ENCODE results near the gene MTMR11. TPM values are rescaled to one million over a fixed set of nuclear protein-coding genes. Genes with fewer than 3 reads are reported as not detected.

MTMR11 gene
- total and polyA plus RNA-seq, 2 experiments from 2014 or later: 2.4 to 3.6 TPM

GRCh38 chr1:149915429-149916192 lies 21.1 kb downstream of the MTMR11 start (continued):
- TF ChIP-seq CTCF (conservative IDR thresholded peaks at IDR 0.05; ENCODE audit: low read depth in 2 of 2) (no peak), ZNF114 (CRISPR knock-in tag; IDR thresholded peaks at IDR 0.05) (no peak), CREB1 (CRISPR knock-in tag; IDR thresholded peaks at IDR 0.05; ENCODE audit: low read depth) (no peak)

- Mint-ChIP-seq H3K27ac (no peak overlapping the region), H3K4me3 (no peak overlapping the region; the same call in 2 of the 3 replicates), H3K4me1 (peaks cover 31% of the 10 kb centered on the region), H3K9me3 (no peaks in the 10 kb centered on the region), H3K27me3 (ENCODE audit: insufficient read depth, low read depth, poor library complexity) (peaks cover 15% of the 10 kb centered on the region), H3K36me3 (ENCODE audit: low read depth) (peaks cover 28% of the 10 kb centered on the region)
- Histone ChIP-seq H4K20me1 (replicated peaks; ENCODE audit: insufficient read depth) (peaks cover 3% of the 10 kb centered on the region; the same call in 1 of the 2 replicates), H3K27me3 (ENCODE audit: insufficient read depth) (no peaks in the 10 kb centered on the region), H3K4me3 (no peak overlapping the region), H3K79me2 (replicated peaks; ENCODE audit: insufficient read depth) (peaks cover 16% of the 10 kb centered on the region), H3K9me2 (ENCODE audit: insufficient read depth) (no peaks in the 10 kb centered on the region), H3K27ac (ENCODE audit: low read depth) (no peak overlapping the region), H2AFZ (no peak overlapping the region), H3K36me3 (ENCODE audit: insufficient read depth) (no peaks in the 10 kb centered on the region; the same call in 1 of the 2 replicates), H3F3A (replicated peaks; ENCODE audit: low read depth) (0 out of 2 replicates have a peak, but pooled peaks cover 3% of the 10 kb centered on the region), H3K4me1 (ENCODE audit: insufficient read depth) (peaks cover 20% of the 10 kb centered on the region), H3K4me2 (no peak overlapping the region)
- TF ChIP-seq NANOG (IDR thresholded peaks at IDR 0.05; ENCODE audit: borderline replicate concordance) (no peak), CTCF (conservative IDR thresholded peaks at IDR 0.05; ENCODE audit: low read depth in 2 of 2) (no peak), REST (IDR thresholded peaks at IDR 0.05; ENCODE audit: unreplicated experiment) (no peak), POLR2AphosphoS5 (IDR thresholded peaks at IDR 0.05; ENCODE audit: low read depth) (no peak)
- no peak for DNase-seq (ENCODE audit: low spot score)
- no peak for ATAC-seq
Measured at GRCh38 chr1:149914545-149914944, 22.1 kb downstream of the MTMR11 start.

All from GM23338 (cell line).